ENCODE data around the gene SLC38A3. TPM values are rescaled to one million over a fixed set of nuclear protein-coding genes. Genes with fewer than 3 reads are reported as not detected.

Gene SLC38A3
- total and polyA plus RNA-seq, 12 donors, result 0.05 to 48.8 (median 0.28) TPM; not detected in 2

DNA sequence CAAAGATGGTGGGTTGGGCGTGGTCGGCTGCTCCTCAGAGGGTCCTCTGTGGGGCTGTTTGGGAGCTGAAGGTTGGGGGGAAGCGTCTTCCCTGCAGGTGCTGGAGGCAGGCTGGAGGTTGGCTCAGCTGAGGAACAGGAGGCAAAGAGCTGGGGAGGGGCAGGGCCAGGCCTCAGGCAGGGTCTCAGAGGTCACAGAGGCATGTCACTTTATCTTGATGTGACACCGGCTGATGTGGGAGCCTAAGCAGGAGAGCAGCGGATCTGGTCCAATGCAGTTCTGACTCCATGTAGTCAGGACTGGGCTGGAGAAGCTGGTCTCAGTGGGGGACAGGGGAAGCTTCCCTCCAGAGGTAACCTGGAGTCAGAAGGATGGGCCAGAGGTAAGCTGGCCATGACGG, 21.3 kb upstream of the SLC38A3 start:
- Histone ChIP-seq H3K36me3 (replicated peaks in 1 of 2) (no peaks in the 10 kb centered on the region), H3K4me1 (replicated peaks in 1 of 2) (no peaks in the 10 kb centered on the region), H3K27ac (no peak overlapping the region), H3K27me3 (no peaks in the 10 kb centered on the region), H3K9me3 (replicated peaks in 1 of 3) (no peaks in the 10 kb centered on the region), H3K4me3 (no peak overlapping the region)
- intact Hi-C loops (cut with DNase I), result no loop called here
- TF ChIP-seq, protein P1, sequence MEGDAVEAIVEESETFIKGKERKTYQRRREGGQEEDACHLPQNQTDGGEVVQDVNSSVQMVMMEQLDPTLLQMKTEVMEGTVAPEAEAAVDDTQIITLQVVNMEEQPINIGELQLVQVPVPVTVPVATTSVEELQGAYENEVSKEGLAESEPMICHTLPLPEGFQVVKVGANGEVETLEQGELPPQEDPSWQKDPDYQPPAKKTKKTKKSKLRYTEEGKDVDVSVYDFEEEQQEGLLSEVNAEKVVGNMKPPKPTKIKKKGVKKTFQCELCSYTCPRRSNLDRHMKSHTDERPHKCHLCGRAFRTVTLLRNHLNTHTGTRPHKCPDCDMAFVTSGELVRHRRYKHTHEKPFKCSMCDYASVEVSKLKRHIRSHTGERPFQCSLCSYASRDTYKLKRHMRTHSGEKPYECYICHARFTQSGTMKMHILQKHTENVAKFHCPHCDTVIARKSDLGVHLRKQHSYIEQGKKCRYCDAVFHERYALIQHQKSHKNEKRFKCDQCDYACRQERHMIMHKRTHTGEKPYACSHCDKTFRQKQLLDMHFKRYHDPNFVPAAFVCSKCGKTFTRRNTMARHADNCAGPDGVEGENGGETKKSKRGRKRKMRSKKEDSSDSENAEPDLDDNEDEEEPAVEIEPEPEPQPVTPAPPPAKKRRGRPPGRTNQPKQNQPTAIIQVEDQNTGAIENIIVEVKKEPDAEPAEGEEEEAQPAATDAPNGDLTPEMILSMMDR (IDR thresholded peaks at IDR 0.05), result no peak
- TF ChIP-seq POLR2A (IDR thresholded peaks at IDR 0.05), result no peak
- 78 to 98% (median 87%) methylated on average over 4 to 6 of the region's 6 CpGs for WGBS, 4 donors
- DNase-seq, result no peak

DNA sequence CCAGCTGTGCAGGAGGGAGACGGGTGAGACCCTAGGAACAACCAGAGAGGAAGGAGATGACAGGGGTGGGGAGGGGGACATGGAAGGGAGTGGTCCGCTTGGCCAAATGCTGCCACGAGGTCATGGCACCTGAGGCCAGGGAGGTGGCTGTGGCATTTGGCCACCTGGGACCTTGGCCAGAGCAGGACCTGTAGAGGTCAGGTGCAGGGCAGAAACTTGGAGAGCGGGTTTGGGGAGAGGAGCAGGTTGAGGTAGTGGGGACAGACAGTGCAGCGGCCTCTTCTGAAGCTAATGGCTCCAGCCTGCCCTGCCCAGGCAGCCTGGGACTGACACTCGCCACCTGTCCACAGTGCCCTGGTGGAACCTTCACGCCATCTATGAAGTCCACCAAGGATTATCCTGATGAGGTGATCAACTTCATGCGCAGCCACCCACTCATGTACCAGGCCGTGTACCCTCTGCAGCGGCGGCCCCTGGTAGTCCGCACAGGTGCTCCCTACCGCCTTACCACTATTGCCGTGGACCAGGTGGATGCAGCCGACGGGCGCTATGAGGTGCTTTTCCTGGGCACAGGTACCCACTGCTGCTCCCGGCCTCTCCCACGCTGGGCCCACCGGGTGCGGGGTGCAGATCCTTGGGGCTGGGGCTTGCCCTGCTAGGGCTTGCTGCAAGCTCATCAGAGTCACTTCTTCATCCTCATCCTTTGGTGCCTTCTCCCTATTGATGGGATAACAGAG, 20.7 kb upstream of the SLC38A3 start:
- WGBS, 4 donors, result 78 to 94% (median 90%) methylated on average over 4 to 21 of the region's 21 CpGs
- Histone ChIP-seq H3K4me3 (no peak overlapping the region), H3K27ac (no peak overlapping the region), H3K9me3 (replicated peaks in 1 of 3) (no peaks in the 10 kb centered on the region), H3K4me1 (replicated peaks in 1 of 2) (no peaks in the 10 kb centered on the region), H3K27me3 (no peaks in the 10 kb centered on the region), H3K36me3 (replicated peaks in 1 of 2) (no peaks in the 10 kb centered on the region)
- intact Hi-C loops (cut with DNase I), result no loop called here
- TF ChIP-seq, protein P1 (IDR thresholded peaks at IDR 0.05), result no peak
- no peak for TF ChIP-seq POLR2A (IDR thresholded peaks at IDR 0.05)
- no peak for DNase-seq

DNA sequence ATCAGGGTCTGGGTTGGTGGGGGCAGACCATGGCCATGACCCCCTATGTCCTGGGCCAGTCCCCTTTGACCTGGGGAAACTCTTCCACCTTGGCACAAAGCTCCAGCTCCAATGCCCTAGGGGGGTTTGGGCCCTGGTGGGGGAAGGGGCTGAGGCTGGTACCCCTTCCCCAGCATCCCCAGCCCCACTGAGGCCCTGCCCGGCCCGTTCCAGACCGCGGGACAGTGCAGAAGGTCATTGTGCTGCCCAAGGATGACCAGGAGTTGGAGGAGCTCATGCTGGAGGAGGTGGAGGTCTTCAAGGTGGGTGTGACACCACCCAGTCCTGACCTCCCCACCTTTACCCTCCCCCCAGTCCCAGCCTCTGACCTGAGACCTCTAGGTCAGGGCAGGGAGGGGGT, 19.8 kb upstream of the SLC38A3 start:
- no peak for TF ChIP-seq POLR2A (IDR thresholded peaks at IDR 0.05)
- TF ChIP-seq, protein P1 (IDR thresholded peaks at IDR 0.05), result no peak
- no peak overlapping the region for H3K27ac ChIP-seq
- intact Hi-C loops (cut with DNase I), result no loop called here
- H3K27me3 ChIP-seq, result no peaks in the 10 kb centered on the region
- 88 to 89% (median 89%) methylated on average over 4 of the region's 4 CpGs; no CpG with 5 or more reads in 1 of the 4 donors for WGBS, 4 donors
- no peak for DNase-seq
- no peaks in the 10 kb centered on the region for H3K9me3 ChIP-seq (replicated peaks in 1 of 3)
- no peaks in the 10 kb centered on the region for H3K36me3 ChIP-seq (replicated peaks in 1 of 2)
- no peaks in the 10 kb centered on the region for H3K4me1 ChIP-seq (replicated peaks in 1 of 2)
- no peak overlapping the region for H3K4me3 ChIP-seq

DNA sequence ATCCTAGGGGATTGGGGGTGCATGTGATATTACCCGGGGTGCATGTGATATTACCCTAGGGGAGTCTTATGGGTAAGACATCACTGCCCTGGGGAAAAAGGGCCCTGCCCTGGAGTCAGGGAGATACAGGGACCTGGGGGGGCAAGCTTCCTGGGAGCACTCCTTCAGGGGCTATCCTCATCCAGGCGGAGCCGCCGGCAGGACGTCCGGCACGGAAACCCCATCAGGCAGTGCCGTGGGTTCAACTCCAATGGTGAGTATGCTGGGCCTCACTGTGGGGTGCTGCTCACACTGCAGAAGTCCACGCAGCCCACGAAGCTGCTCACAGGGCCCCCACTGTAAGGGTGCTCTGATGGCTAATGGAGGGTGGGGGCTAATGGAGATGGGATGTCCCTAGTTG, 19.0 kb upstream of the SLC38A3 start:
- Histone ChIP-seq H3K4me3 (no peak overlapping the region), H3K9me3 (replicated peaks in 1 of 3) (no peaks in the 10 kb centered on the region), H3K36me3 (replicated peaks in 1 of 2) (no peaks in the 10 kb centered on the region), H3K27ac (no peak overlapping the region), H3K4me1 (replicated peaks in 1 of 2) (no peaks in the 10 kb centered on the region), H3K27me3 (no peaks in the 10 kb centered on the region)
- no peak for TF ChIP-seq POLR2A (IDR thresholded peaks at IDR 0.05)
- TF ChIP-seq, protein P1 (IDR thresholded peaks at IDR 0.05), result no peak
- WGBS, 4 donors, result 91 to 93% (median 92%) methylated on average over 7 to 10 of the region's 10 CpGs; no CpG with 5 or more reads in 1 of the 4 donors
- DNase-seq, result no peak
- intact Hi-C loops (cut with DNase I), result no loop called here
